ENCODE results near the gene SLC9A5.

Gene SLC9A5

GRCh38 chr16:67258161-67258835 is 9.5 kb downstream of the SLC9A5 start:
- no peak for DNase-seq

GRCh38 chr16:67259705-67260104 is 10.9 kb downstream of the SLC9A5 start:
- no peak for DNase-seq

- DNase-seq = peak; percentile 30
Measured at GRCh38 chr16:67260426-67261063, 11.8 kb downstream of the SLC9A5 start.

- no peak for DNase-seq
Measured at GRCh38 chr16:67263201-67263600, 14.4 kb downstream of the SLC9A5 start.

- no peak for DNase-seq
Measured at GRCh38 chr16:67264277-67264676, 15.5 kb downstream of the SLC9A5 start.

GRCh38 chr16:67264866-67265265 is 16.1 kb downstream of the SLC9A5 start:
- no peak for DNase-seq

- DNase-seq = no peak
Measured at GRCh38 chr16:67265834-67266233, 17.1 kb downstream of the SLC9A5 start.

- DNase-seq = no peak
Measured at GRCh38 chr16:67268136-67268579, 19.4 kb downstream of the SLC9A5 start.

- DNase-seq = no peak
Measured at GRCh38 chr16:67269766-67270165, 21.0 kb downstream of the SLC9A5 start.

- DNase-seq = no peak
Measured at GRCh38 chr16:67270931-67271338, 22.2 kb downstream of the SLC9A5 start.

- DNase-seq = no peak
Measured at GRCh38 chr16:67271446-67271845, 22.7 kb downstream of the SLC9A5 start.

- DNase-seq = no peak
Measured at GRCh38 chr16:67275321-67275720, 26.5 kb downstream of the SLC9A5 start.

GRCh38 chr16:67277294-67277998 is 28.7 kb downstream of the SLC9A5 start:
- DNase-seq = no peak

- no peak for DNase-seq
Measured at GRCh38 chr16:67277999-67278772, 29.4 kb downstream of the SLC9A5 start.

- peak; percentile 46 for DNase-seq
Measured at GRCh38 chr16:67278773-67279295, 30.1 kb downstream of the SLC9A5 start.

GRCh38 chr16:67279296-67280089 is 30.7 kb downstream of the SLC9A5 start, which contains the start of gene PLEKHG4:
Gene PLEKHG4, plus strand, starts transcription at chr16:67279532. Its CDS starts 513 bp downstream, at chr16:67280045.
- DNase-seq = peak; percentile 88

GRCh38 chr16:67280090-67281015 is 31.6 kb downstream of the SLC9A5 start:
- no peak for DNase-seq

GRCh38 chr16:67281536-67282446 is 33.0 kb downstream of the SLC9A5 start:
- DNase-seq = no peak

- DNase-seq = no peak
Measured at GRCh38 chr16:67282447-67282805, 33.6 kb downstream of the SLC9A5 start.
